Measurements from ENCODE around the gene CDC27.

DNA sequence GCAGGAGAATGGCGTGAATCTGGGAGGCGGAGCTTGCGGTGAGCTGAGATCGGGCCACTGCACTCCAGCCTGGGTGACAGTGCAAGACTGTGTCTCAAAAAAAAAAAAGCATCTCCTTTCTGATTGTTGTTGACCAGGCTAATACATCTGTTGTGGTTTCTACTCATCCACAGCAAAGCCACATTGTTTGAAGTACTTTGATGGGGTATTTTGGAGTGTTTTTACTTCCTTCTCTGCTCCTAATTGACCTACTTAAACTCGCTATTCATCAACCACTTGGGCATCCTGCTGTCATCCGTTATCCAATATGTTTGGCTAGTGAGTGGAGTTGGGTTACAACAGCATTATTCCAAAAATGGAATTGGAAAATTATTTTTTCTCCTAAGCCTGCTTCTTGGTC, 3.5 kb upstream of the CDC27 start:
- TF ChIP-seq, protein P1, sequence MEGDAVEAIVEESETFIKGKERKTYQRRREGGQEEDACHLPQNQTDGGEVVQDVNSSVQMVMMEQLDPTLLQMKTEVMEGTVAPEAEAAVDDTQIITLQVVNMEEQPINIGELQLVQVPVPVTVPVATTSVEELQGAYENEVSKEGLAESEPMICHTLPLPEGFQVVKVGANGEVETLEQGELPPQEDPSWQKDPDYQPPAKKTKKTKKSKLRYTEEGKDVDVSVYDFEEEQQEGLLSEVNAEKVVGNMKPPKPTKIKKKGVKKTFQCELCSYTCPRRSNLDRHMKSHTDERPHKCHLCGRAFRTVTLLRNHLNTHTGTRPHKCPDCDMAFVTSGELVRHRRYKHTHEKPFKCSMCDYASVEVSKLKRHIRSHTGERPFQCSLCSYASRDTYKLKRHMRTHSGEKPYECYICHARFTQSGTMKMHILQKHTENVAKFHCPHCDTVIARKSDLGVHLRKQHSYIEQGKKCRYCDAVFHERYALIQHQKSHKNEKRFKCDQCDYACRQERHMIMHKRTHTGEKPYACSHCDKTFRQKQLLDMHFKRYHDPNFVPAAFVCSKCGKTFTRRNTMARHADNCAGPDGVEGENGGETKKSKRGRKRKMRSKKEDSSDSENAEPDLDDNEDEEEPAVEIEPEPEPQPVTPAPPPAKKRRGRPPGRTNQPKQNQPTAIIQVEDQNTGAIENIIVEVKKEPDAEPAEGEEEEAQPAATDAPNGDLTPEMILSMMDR (conservative IDR thresholded peaks at IDR 0.05 in 1 of 2, IDR thresholded peaks at IDR 0.05 in 1 of 2; ENCODE audit: low read depth in 1 of 2, low read length in 2 of 2), result no peak
- TF ChIP-seq EZH2 (IDR thresholded peaks at IDR 0.05; ENCODE audit: low read length, missing control alignments), result no peak
